Smooth muscle cell (in vitro differentiated cells): ENCODE data around the gene FAF2. TPM values are rescaled to one million over a fixed set of nuclear protein-coding genes. Genes with fewer than 3 reads are reported as not detected.

ENCODE experiments used
- DNase-seq: peaks from one replicate; lab custom pipeline; 2025; ENCODE audit not compliant: unreplicated experiment; lab: John Stamatoyannopoulos, UW
- H2AFZ ChIP-seq: fragments of 200-600 bp; sonication (generic); 2 replicates; pipeline ENCODE4 v1.6.0; 2016; ENCODE audit warnings: antibody characterized with exemption, low read depth, mild to moderate bottlenecking
- H3F3A ChIP-seq: fragments of 200-600 bp; sonication (generic); 2 replicates; pipeline ENCODE4 v1.6.0; 2017; ENCODE audit warnings: antibody characterized with exemption, low read depth
- H3K27ac ChIP-seq: fragments of 200-600 bp; sonication (generic); 2 replicates; pipeline ENCODE4 v1.5.1; 2016; ENCODE audit warnings: low read depth, mild to moderate bottlenecking
- H3K27me3 ChIP-seq: fragments of 200-600 bp; sonication (generic); 2 replicates; pipeline ENCODE4 v1.6.1; 2016; ENCODE audit warnings: low read depth, mild to moderate bottlenecking
- H3K36me3 ChIP-seq: fragments of 200-600 bp; sonication (generic); 2 replicates; pipeline ENCODE4 v1.5.1; 2016; ENCODE audit warnings: low read depth
- H3K4me1 ChIP-seq: fragments of 200-600 bp; sonication (generic); 2 replicates; pipeline ENCODE4 v1.5.1; 2016; ENCODE audit warnings: low read depth
- H3K4me2 ChIP-seq: fragments of 200-600 bp; sonication (generic); 2 replicates; pipeline ENCODE4 v1.6.0; 2016; ENCODE audit warnings: mild to moderate bottlenecking
- H3K4me3 ChIP-seq: fragments of 200-600 bp; sonication (generic); 2 replicates; pipeline ENCODE4 v1.5.1; 2016; ENCODE audit warnings: mild to moderate bottlenecking
- H3K79me2 ChIP-seq: fragments of 200-600 bp; sonication (generic); 2 replicates; pipeline ENCODE4 v1.6.0; 2016; ENCODE audit warnings: low read depth, mild to moderate bottlenecking
- H3K9ac ChIP-seq: fragments of 200-600 bp; sonication (generic); 2 replicates; pipeline ENCODE4 v1.6.0; 2016; ENCODE audit warnings: low read depth
- H3K9me3 ChIP-seq: fragments of 200-600 bp; sonication (generic); replicated peaks from 2 replicates; pipeline ENCODE4 v1.5.1; 2016; ENCODE audit warnings: low read depth
- H4K20me1 ChIP-seq: fragments of 200-600 bp; sonication (generic); 2 replicates; pipeline ENCODE4 v1.6.0; 2016; ENCODE audit warnings: low read depth
- CTCF ChIP-seq: fragments of 200-600 bp; sonication (generic); IDR thresholded peaks from 2 replicates; pipeline ENCODE4 v1.5.1; 2017; ENCODE audit warnings: borderline replicate concordance, mild to moderate bottlenecking, antibody characterized with exemption; ENCODE audit not compliant: insufficient read depth, poor library complexity, severe bottlenecking
- WGBS: methylation state at CpG from one replicate; pipeline ENCODE4 v1.1.7; 2016; ENCODE audit warnings: low lambda C conversion rate; 5-methylcytosine and 5-hydroxymethylcytosine counted together
- polyA plus RNA-seq: library from polyadenylated mRNA; unstranded; fragments of >200 nt; fragmentation: Nextera tagmentation; extraction: Ambion mirVana; gene quantifications from 2 replicates; pipeline ENCODE4 v1.2.1, GENCODE V29; 2016
- total RNA-seq: library from RNA; depleted of rRNA; stranded (reverse); fragments of >200 nt; gene quantifications from 2 replicates; pipeline ENCODE4 v1.2.3, GENCODE V29; 2014

The FAF2 gene
- total and polyA plus RNA-seq, 2 experiments from 2014 or later, result 38.2 to 51.3 TPM

GRCh38 chr5:176529741-176530141, 81.6 kb downstream of the FAF2 start:
- H3K4me1 ChIP-seq, result peaks cover 6% of the 10 kb centered on the region
- 96% methylated on average over 9 of the region's 11 CpGs for WGBS
- no peaks in the 10 kb centered on the region for H3K36me3 ChIP-seq
- H4K20me1 ChIP-seq, result peaks cover 43% of the 10 kb centered on the region
- H3K27ac ChIP-seq, result no peak overlapping the region
- no peak for DNase-seq
- no peaks in the 10 kb centered on the region for H3K27me3 ChIP-seq
- no peak overlapping the region for H2AFZ ChIP-seq
- H3K9ac ChIP-seq, result no peak overlapping the region
- H3K4me2 ChIP-seq, result no peak overlapping the region
- no peaks in the 10 kb centered on the region for H3K9me3 ChIP-seq
- no peak for TF ChIP-seq CTCF
- H3K4me3 ChIP-seq, result no peak overlapping the region
- H3F3A ChIP-seq, result no peaks in the 10 kb centered on the region
- H3K79me2 ChIP-seq, result peaks cover 19% of the 10 kb centered on the region

- Histone ChIP-seq H3K4me1 (peaks cover 13% of the 10 kb centered on the region), H3K27ac (no peak overlapping the region), H3K9me3 (no peaks in the 10 kb centered on the region), H2AFZ (no peak overlapping the region), H3K36me3 (no peaks in the 10 kb centered on the region), H4K20me1 (peaks cover 51% of the 10 kb centered on the region), H3K27me3 (no peaks in the 10 kb centered on the region), H3F3A (no peaks in the 10 kb centered on the region), H3K79me2 (peaks cover 27% of the 10 kb centered on the region), H3K4me3 (no peak overlapping the region), H3K4me2 (no peak overlapping the region), H3K9ac (no peak overlapping the region)
- 95% methylated on average over 27 of the region's 28 CpGs for WGBS
- no peak for TF ChIP-seq CTCF
- no peak for DNase-seq
These were observed 82.3 kb downstream of the FAF2 start for GRCh38 chr5:176530393-176530982.

DNA sequence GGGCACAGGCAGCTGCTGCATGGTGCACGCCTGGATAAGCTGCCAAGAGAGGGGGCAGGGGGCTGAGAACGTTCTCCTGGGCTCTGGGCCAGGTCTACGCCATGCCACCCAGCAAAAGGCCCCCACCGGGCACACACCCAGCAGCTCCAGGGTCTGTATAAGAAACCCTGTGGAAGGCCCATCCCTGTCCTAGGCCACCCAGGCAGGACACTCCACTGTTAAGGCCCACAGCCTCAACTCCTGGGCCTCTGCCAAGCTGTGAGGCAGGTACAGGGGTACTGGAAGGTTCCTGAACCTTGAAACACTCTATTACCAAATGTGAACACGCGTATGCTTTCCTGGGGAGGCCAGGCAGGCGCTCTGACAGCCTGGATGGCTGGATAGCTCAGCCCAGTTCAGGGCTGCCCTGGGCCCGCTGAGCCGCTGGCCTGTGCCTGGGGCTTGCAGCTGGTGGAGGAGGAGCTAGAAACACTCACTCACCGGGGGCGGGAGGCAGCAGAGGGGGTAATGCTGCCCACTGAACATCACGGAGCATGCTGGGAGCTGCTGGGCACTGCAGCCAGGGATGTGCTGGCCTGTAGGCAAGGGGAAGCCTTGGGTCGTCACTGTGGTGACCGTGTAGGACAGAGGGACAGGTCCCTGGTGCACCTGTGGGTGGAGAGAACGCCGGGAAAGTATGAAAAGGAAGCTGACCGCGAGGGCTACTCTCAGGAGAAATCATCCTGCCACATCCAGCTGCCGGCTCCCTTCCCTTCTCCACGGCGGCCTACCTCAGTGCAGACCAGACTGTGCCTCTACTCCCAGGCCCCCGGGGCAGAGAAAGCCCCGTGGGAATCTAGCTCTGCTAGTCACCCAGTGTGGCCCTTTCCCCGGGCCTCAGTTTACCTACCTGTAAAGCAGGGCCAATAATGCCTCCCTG, 83.1 kb downstream of the FAF2 start:
- no peaks in the 10 kb centered on the region for H3K36me3 ChIP-seq
- peaks cover 58% of the 10 kb centered on the region for H4K20me1 ChIP-seq
- TF ChIP-seq CTCF, result no peak
- no peaks in the 10 kb centered on the region for H3K9me3 ChIP-seq
- H3K4me1 ChIP-seq, result peaks cover 21% of the 10 kb centered on the region
- H3K9ac ChIP-seq, result no peak overlapping the region
- no peak overlapping the region for H3K4me3 ChIP-seq
- H2AFZ ChIP-seq, result no peak overlapping the region
- H3K27ac ChIP-seq, result no peak overlapping the region
- peaks cover 34% of the 10 kb centered on the region for H3K79me2 ChIP-seq
- DNase-seq, result no peak
- 95% methylated on average over 24 of the region's 24 CpGs for WGBS
- H3F3A ChIP-seq, result no peaks in the 10 kb centered on the region
- H3K4me2 ChIP-seq, result no peak overlapping the region
- no peaks in the 10 kb centered on the region for H3K27me3 ChIP-seq
